Endothelial cell of umbilical vein (primary cell): ENCODE data around the gene MED17.

Experiments
- CTCF ChIP-seq, 2 donors: IDR thresholded peaks; 1 replicate in 1 of 2; 2 replicates in 1 of 2; pipeline ENCODE4 v1.5.1; 2011; ENCODE audit warnings: low read length in 2 of 2, mild to moderate bottlenecking in 2 of 2, moderate library complexity in 2 of 2, control low read depth in 1 of 2, inconsistent platforms in 1 of 2, low read depth in 1 of 2; ENCODE audit not compliant: insufficient read depth in 1 of 2; ENCODE audit errors: extremely low read depth in 1 of 2
- EZH2 ChIP-seq: IDR thresholded peaks from 2 replicates; pipeline ENCODE4 v1.6.1; 2012; ENCODE audit warnings: borderline replicate concordance, low read depth, mild to moderate bottlenecking, moderate library complexity, low read length, inconsistent platforms; ENCODE audit not compliant: severe bottlenecking
- FOS ChIP-seq: IDR thresholded peaks from 2 replicates; pipeline ENCODE4 v1.6.1; 2011; ENCODE audit warnings: mild to moderate bottlenecking, low read length, moderate library complexity, borderline replicate concordance; ENCODE audit not compliant: insufficient read depth
- GATA2 ChIP-seq: IDR thresholded peaks from 2 replicates; pipeline ENCODE4 v1.7.0; 2011; ENCODE audit warnings: low read depth, mild to moderate bottlenecking, moderate library complexity, mixed read lengths, low read length; ENCODE audit not compliant: insufficient read length, insufficient read depth
- JUN ChIP-seq: IDR thresholded peaks from 2 replicates; pipeline ENCODE4 v1.6.1; 2011; ENCODE audit warnings: borderline replicate concordance, low read depth; ENCODE audit not compliant: insufficient read length, insufficient read depth
- MAX ChIP-seq: IDR thresholded peaks from 2 replicates; pipeline ENCODE4 v1.6.1; 2011; ENCODE audit not compliant: insufficient read depth, insufficient read length
- MYC ChIP-seq: IDR thresholded peaks from one replicate; pipeline ENCODE4 v1.6.1; 2011; ENCODE audit warnings: mild to moderate bottlenecking, low read depth, low read length
- POLR2A ChIP-seq: IDR thresholded peaks from 2 replicates; pipeline ENCODE4 v1.6.1; 2012; ENCODE audit warnings: low read depth, mild to moderate bottlenecking, control low read depth, low read length
- POLR2AphosphoS5 ChIP-seq: IDR thresholded peaks from 2 replicates; pipeline ENCODE4 v1.6.1; 2012; ENCODE audit warnings: low read depth, mild to moderate bottlenecking, control low read depth, low read length, moderate library complexity; ENCODE audit not compliant: insufficient read depth

DNA sequence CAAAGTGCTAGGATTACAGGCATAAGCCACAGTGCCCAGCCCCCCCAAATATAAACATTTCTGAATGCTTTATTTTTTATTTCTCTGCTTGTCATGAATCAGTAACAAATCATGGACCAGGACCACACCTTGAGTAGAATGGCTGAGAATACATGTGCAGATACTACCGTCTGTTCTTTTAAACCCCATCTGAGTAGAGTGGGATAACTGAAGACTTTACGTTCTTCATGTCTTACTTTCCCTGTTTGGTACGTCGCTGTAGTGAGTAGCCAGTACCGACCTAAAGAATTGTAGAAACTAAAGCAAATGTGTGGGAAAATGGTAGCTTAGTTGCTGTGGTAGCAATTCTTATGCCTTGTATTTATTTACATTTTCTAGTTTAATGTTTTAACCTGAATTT is 29.9 kb downstream of the MED17 start:
- TF ChIP-seq EZH2: no peak
- no peak for TF ChIP-seq POLR2A
- no peak for TF ChIP-seq POLR2AphosphoS5
- TF ChIP-seq CTCF (IDR thresholded peaks at IDR 0.05; ENCODE audit: extremely low read depth in 1 of 2, insufficient read depth in 1 of 2, low read depth in 1 of 2, low read length in 2 of 2): no peak
- no peak for TF ChIP-seq FOS
- TF ChIP-seq MAX: no peak
- no peak for TF ChIP-seq GATA2
- TF ChIP-seq JUN: no peak
- TF ChIP-seq MYC: no peak
